NCI-H510A (cell line): ENCODE results near the gene SPRR2G.
"Not testable (repeated sequence)": the region's sequence is repeated elsewhere in the genome, so short reads cannot be mapped to it uniquely, and the experiment has no call there.

Experiments used
- DNase-seq: peaks from one replicate; lab custom pipeline; 2025; lab: John Stamatoyannopoulos, UW

SPRR2G gene

GRCh38 chr1:153113416-153113815 is 37.3 kb downstream of the SPRR2G start, which contains the start of gene SPRR2F:
Gene SPRR2F (minus strand): TSS chr1:153113516. CDS start chr1:153112733, 783 bp downstream.
- no peak for DNase-seq

- not testable (repeated sequence) for DNase-seq
Observed at GRCh38 chr1:153112454-153112853, 38.2 kb downstream of the SPRR2G start.

- DNase-seq, result no peak
Observed at GRCh38 chr1:153100245-153100644, 50.4 kb downstream of the SPRR2G start.
